Astrocyte of the cerebellum (primary cell): ENCODE data around the gene WFIKKN1.
A peak's percentile ranks its signal among the peaks of the same experiment; 100 is the strongest.
"Not testable (repeated sequence)": the region's sequence is repeated elsewhere in the genome, so short reads cannot be mapped to it uniquely, and the experiment has no call there.

Experiments used
- DNase-seq: peaks from one replicate; pipeline ENCODE4 v3.0.0-alpha.2; 2011; ENCODE audit warnings: low read depth
- H3K4me3 ChIP-seq: 2 replicates; pipeline ENCODE4 v1.5.1; 2011; ENCODE audit warnings: mild to moderate bottlenecking, low read depth, low read length, moderate library complexity
- CTCF ChIP-seq: IDR thresholded peaks from 2 replicates; pipeline ENCODE4 v1.5.1; 2012; ENCODE audit warnings: low read length, low read depth, moderate library complexity, mild to moderate bottlenecking; ENCODE audit errors: missing control alignments
- in situ Hi-C: cut with HindIII; loops from 2 replicates; pipeline ENCODE4 v1.10.0; 2017; ENCODE audit warnings: low sequenced_read_pairs

WFIKKN1 gene

GRCh38 chr16:595094-595528 lies 35.7 kb upstream of the WFIKKN1 start:
- DNase-seq = no peak
- H3K4me3 ChIP-seq = no peak overlapping the region
- in situ Hi-C loops = no loop called here
- no peak for TF ChIP-seq CTCF

- in situ Hi-C loops = no loop called here
- no peak overlapping the region for H3K4me3 ChIP-seq
- no peak for DNase-seq
- TF ChIP-seq CTCF = no peak
These were observed 34.6 kb upstream of the WFIKKN1 start for GRCh38 chr16:595942-596735.

GRCh38 chr16:596736-597060 lies 34.1 kb upstream of the WFIKKN1 start:
- in situ Hi-C loops = no loop called here
- DNase-seq = no peak

GRCh38 chr16:597655-598054 lies 33.1 kb upstream of the WFIKKN1 start:
- DNase-seq, in situ Hi-C loops, H3K4me3 ChIP-seq: not testable (repeated sequence)

More at GRCh38 chr16:596736-597060, 34.1 kb upstream of the WFIKKN1 start:
- no peak overlapping the region for H3K4me3 ChIP-seq
- TF ChIP-seq CTCF = no peak

- H3K4me3 ChIP-seq = no peak overlapping the region
- in situ Hi-C loops = no loop called here
- TF ChIP-seq CTCF = no peak
- no peak for DNase-seq
These were observed 31.7 kb upstream of the WFIKKN1 start for GRCh38 chr16:598823-599739.

- in situ Hi-C loops = no loop called here
- TF ChIP-seq CTCF = peak; percentile 50
- no peak for DNase-seq
- no peak overlapping the region for H3K4me3 ChIP-seq
These were observed 30.0 kb upstream of the WFIKKN1 start for GRCh38 chr16:600781-601180.

- no peak overlapping the region for H3K4me3 ChIP-seq
- in situ Hi-C loops = no loop called here
- no peak for TF ChIP-seq CTCF
- no peak for DNase-seq
These were observed 26.9 kb upstream of the WFIKKN1 start for GRCh38 chr16:603933-604332.
